Activated T-helper 1 cell treated with Interleukin-2 at 50 U/mL for 16 hours (primary cell): ENCODE measurements around the gene FCHSD2.

Experiments used
- DNase-seq: peaks from one replicate; pipeline ENCODE4 v3.0.0-alpha.2; 2020; ENCODE audit warnings: low read depth

FCHSD2 gene

DNA sequence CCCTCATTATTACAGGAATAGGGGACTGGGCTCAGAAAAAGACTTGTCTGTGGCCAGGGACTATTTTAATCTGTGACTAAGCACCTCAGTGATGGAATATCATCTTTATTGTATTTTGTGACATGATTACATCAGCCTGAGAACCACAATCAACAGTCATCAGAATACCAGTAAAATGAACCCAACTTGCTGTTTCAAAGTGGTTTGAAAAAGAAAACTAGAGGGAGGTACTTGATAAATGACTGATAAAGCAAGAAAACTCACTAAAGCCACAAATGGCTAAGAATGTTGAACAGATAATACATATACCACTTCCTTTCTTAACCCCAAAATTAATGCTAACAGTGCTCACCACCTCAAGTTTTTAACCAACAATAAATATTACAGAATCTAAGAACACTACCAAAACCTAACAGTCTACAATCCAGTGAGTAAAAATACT, 172.2 kb downstream of the FCHSD2 start:
- no peak for DNase-seq

DNA sequence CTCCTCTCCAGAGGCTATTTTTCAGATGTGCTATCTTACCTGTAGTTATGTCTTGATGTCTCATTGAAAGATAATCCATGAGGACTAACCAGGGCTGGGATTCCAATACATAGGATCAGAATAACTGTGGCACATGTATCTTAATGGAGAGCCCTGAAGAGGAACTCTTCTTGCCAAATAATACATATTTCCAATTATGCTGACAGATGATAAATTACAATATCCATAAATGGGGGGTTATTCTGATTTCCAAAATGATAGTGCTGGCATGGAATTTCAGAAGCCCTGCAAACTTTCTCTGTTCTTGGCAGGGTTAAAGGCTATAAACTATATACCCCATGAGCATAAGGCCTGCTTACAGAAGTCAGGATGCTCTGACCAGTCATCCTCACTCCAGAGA, 173.7 kb downstream of the FCHSD2 start:
- no peak for DNase-seq

DNA sequence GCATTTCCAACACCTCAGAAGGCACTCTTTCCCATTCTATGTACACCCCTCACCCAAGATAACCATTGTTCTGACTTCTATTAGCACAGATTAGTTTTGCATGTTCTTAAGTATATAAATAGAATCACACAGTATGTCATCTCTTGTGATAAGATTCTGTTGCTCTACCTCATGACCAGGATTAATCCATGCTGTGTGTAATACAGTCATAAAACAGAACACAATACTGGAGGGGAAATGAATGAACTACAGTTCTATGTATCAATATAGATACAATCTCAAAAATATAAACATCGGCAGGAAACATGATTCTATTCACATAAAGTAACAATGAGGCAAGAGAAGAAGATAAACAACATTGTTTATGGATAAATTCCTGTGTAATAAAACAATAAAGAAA, 176.4 kb downstream of the FCHSD2 start:
- no peak for DNase-seq

DNA sequence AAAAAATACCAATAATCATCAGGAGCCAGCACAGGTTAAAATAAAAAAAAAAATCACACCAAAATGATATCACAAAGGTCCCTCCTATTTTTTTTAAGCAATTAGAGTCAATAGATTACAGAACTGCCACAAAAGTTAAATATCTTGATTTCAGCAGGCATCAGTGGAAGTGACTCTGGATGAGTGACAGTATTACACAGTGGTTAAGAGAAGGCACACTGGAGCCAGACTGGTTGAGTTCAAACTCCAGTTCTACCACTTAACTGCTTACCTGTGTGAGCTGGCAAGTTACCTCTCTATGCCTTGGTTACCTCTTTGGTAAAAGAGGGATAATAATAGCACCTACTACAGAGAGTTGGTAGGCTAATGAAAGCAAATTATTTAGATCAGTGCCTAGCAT, 179.4 kb downstream of the FCHSD2 start:
- DNase-seq = no peak

DNA sequence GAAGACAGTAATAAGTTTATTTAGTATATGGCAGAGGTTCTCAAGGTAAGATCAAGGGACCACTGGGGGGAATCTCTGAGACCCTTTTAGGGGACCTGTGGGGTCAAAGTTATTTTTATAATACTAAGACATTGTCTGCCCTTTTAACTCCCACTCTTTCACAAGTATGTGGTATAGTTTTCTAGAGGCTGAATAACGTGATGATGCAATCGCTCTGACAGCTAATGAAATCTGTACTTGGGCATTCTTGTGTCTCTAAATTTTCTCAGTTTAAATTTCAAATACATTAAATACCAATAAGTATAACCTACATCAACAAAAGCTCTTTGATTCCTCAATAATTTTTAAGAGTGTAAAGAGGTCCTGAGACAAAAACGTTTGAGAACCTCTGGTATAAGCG, 180.0 kb downstream of the FCHSD2 start:
- DNase-seq = no peak

DNA sequence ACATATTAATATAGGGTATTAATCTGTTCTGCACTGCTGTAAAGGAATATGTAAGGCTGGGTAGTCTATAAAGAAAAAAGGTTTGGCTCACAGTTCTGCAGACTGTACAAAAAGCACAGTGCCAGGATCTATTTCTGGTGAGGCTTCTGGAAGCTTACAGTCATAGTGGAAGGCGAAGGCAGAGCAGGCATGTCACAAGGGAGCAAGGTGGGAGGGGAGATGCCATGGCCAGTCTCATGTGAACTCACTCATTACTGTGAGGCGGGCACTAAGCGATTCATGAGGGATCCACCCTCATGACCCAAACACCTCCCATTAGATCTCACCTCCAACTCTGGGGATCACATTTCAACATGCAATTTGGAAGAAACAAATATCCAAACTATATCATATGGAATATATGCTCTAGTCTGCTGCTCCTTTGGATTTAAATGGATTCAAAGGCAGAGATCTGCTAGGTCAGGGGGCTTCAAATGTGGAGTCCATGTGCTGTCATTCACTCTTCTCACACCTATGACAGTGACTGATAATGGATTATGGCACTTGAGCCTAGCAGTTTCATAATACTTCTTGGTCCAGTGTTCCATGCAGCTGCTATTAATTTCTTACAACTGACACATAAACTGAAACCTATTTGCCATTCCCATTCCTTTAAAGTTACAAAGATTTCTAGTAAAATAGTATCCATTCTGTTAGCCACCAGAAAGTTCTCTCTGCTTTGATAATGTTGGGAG, 182.0 kb downstream of the FCHSD2 start:
- no peak for DNase-seq

DNA sequence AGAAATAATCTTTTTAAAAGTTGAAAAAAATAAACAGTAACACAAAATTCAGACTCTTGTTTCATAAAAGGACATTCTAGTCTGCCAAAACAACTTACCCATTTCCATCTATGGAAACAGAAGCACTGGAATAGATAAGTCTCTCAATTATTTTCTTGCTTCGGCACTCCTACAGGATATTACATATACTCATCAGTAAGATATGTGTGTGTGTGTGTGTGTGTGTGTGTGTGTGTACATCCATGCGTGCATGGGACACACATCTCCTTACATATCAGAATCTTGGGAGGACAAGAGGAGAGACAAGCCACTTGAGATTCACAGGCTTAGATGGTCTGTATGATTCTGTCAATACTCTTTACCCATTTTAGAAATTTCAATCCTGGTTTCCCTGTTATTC, 183.3 kb downstream of the FCHSD2 start:
- no peak for DNase-seq

DNA sequence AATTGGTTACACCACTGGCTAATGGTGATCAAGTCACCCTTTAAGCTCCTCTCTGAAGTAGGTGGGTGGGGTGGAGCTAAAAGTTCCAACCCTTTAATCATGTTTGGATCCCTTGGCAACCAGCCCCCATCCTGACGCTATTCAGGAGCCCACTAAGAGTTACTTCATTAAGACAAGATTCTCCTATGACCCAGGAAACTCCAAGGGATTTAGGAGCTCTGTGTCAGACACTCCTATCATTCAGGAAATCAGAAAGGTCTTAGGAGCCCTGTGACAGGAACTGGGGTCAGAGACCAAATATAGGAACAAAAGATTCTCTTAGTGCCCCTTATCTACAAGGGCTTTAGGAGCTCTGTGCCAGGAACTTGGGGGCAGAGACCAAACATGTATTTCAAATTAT, 186.7 kb downstream of the FCHSD2 start:
- no peak for DNase-seq

DNA sequence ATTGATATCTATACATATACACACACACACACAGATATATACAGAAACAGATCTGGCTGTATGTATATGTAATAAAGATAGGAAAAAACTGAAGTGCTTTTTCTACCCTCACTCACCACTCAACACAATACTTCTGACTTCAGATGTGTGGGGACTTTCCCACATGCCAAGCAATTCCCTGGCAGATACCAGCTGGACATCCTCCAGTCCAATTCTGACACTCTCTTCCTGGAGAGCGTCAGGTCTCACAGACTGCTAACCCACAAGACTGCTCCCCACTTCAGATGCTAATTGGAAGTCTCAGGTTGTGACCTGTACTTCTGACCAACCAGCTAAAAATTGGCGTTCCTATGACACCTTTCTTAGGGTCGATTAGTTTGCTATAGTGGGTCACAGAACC, 187.3 kb downstream of the FCHSD2 start:
- no peak for DNase-seq

DNA sequence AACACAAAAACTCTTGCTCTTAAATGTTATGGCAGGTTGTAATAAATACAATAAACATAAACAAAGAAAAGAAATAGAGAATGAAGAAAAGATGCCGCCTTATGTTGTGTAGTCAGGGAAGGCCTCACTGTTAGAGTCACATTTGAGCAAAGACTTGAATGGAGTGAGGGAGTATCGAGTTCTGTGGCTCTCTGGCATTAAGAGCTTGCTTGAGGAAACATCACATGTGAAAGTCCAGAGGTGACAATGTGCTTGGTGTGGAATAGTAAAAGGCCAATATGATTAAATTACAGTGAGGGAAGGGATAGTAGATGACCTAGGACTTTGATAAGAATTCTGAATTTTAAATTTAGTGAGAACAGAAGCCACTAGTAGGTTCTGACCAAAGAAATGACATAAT, 188.5 kb downstream of the FCHSD2 start:
- DNase-seq = no peak

DNA sequence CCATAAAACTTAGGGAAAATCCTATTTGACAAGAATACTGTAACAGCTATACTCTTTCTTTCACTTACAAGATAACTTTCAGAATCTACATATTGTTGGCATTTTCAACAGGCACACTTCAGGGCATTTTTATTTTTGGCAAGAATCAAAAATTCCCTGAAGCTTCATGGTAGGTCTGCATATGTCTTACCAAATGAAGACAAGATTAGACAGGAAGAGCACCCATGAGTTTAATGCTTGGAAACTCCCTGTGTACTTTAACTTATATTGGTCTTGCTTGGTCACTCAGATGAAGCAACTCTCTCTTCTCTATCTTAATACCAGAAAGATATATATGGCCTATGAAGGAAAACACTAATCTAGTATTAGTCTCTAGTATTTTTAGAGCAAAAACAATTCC, 190.2 kb downstream of the FCHSD2 start:
- DNase-seq = no peak

DNA sequence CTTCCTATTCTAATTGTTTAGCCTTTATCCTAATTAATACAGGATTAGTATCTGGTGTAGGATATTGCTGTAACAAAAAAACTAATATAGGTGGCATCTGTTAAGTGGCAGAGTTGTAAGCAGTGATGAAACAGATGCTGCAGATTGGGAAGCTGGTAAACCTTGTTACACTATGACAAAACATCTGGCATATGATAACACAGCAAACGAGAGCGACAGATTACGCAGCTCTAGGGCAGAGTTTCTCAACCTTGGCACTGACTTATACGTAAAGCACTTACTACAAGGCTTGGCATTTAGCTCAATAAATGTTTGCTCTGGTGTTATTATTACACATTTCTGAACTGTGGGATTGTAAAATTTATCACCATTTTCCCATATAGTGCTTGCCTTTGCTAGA, 190.9 kb downstream of the FCHSD2 start:
- DNase-seq = no peak

DNA sequence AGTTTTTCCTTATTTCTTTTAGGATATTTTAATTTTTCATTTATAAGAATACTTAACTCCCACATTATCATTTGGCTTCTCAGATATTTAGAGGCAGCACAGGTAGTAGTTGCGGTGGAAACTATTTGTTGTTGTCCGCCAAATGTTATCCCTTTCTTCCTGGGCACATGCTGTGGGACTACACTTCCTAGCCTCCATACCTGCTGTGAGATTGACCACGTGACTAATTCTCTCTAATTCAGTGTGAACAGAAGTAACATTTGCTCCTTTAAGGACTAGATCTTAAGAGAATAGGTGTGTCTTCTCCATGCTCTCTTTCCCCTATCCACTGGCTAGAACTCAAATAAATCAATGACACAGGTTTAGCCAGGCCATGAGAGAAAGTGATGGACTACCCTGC, 191.4 kb downstream of the FCHSD2 start:
- no peak for DNase-seq

DNA sequence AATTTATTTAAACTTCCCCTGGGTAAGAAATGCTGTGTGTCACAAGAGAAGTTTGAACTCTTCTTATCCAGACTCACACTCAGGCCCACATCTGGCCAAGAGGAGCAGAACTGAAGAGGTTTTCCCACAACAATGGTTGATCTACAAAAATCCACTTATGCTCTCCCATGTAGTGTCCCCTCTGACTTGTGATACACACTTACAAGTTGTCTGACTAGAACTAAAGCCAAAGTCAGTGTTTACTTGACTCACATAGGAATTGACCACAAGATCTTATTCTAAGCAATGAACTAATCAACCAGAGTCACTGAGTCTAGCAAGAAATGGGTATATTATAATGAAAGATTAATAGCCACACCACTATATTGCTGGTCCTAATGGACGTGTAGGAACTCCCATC, 194.9 kb downstream of the FCHSD2 start:
- DNase-seq = no peak

DNA sequence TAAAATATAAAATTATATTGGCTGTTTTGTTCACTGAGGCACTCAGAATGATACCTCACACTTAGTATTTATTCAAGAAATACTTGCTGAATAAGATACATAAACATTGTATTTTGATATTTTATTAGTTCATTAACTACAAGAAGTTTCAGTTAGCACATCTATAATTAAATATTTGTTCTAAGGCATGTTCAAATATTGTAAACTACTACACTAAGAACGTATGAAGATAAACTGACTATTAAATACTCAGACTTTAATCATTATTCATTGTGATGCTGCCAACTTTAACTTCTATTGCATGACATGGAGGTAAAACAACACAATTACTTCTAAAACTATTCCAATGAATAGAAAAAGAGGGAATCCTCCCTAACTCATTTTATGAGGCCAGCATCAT, 198.5 kb downstream of the FCHSD2 start:
- no peak for DNase-seq

DNA sequence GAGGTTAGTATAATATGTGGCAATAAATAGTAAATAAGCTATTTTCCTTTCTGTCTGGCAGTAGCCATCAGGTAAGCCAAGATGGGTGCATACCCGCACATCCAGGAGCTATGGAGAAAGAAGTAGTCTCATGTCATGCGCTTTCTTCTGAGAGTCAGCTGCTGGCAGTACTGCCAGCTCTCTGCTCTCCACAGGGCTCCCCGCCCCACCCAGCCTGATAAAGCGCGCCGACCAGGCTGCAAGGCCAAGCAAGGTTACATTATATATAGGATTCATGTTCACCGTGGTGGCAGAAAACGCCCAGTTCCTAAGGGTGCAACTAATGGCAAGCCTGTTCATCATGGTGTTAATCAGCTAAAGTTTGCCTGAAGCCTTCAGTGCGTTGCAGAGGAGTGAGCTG, 201.7 kb downstream of the FCHSD2 start:
- no peak for DNase-seq

DNA sequence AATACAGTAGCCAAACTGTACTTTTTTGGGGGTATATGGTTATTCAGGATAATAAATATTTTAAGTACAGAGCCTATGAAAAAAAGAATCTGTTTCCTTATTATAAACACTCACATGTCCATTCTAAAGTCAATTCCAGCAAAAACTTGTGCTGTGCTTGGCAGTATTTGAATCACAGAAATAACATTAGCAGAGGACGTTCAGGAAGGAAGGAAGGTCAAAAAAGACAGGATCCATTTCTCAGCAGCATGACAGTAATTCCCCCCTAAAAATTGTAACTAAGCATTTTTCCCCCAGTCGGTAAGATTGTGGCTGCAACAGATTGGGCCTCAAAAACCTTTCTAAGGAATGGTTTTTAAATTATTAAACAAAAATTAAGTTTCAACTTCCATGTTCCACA, 203.1 kb downstream of the FCHSD2 start:
- no peak for DNase-seq

DNA sequence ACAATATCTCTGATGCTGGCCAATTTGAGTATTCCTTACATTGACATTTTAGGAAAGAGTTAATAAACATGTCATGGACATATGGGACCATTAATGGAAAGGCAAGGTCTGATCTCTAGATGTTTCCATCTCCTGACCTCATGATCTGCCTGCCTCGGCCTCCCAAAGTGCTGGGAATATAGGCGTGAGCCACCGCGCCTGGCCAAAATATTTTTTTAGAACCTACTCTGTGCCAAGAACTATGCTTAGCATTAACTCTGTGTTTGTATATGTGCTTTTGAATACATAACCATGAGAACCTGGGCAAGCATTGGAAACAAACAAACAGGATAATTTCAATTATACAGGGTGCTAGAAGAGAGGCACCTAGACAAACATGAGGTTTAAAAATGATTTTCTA, 204.7 kb downstream of the FCHSD2 start:
- no peak for DNase-seq

DNA sequence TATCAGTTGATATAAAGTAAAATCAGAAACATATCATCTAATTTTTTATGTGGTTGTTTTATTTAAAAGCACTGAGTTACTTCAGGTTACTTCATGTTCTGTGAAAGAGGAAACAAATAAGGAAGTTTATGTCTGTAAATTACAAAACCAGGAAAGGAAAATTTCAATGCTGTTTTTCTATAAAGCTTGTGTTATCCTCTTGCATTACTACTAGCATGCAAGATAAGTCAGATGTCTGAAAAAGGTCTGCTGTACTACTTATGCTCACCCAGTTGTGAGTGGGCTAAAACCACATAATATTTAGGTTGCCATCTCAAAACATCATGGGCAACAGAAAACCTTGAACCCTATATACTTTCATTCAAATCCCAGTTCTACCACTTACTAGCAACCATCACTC, 206.4 kb downstream of the FCHSD2 start:
- no peak for DNase-seq

DNA sequence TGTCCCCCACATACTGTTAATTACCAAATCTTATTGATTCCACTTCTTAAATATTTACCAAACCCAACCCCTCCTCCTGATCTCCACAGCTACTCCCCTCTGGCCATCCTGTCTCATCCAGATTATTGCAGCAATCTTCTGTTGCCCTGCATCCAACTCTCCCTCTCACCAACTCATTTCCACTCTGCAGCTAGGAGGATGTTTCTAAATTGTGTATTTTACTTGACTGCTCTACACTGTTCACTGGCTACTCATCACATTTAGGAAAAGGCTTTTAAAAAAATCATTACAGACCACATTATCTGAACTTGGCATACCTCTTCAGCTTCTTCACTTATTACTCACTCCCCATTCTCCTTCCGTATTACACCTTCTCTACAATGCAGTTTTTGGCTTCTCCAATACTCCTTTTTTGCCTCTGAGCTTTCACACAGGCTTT, 210.0 kb downstream of the FCHSD2 start:
- DNase-seq = no peak

DNA sequence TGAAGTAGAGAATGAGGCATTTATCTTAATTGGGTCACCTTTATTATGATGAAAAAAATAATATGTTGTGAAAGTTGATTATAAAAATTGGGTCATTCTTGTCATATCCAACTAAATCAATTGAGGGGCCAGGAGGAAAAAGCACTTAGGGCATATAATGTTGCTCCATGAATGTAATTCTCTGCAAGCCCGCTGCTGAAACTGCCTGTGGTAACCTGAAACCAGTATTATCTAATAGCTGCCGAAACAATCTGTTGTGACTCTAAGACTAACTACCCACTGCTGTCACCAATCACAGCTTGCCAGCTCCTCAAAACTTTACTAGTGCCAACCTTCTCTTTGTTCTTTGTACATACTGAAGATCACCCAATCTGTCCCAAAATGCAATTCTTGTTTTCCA, 212.1 kb downstream of the FCHSD2 start:
- DNase-seq = no peak

DNA sequence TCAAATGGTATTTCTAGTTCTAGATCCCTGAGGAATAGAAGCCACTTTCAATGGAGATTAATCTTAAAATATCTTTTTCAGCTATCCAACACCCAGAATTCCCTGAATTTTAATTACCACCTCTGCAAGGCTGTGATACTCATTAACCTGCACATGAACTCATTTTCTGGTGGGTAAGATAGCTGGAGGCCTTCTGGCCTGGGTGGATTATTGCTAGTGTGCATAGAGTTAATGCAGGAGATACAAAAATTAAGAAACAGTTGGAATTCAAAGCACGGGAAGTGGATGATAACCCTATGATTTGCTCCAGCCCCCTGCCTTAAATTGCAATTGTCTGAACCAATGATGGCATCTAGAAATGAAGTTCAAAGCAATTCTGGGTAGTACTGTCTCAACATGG, 212.9 kb downstream of the FCHSD2 start:
- DNase-seq = no peak

DNA sequence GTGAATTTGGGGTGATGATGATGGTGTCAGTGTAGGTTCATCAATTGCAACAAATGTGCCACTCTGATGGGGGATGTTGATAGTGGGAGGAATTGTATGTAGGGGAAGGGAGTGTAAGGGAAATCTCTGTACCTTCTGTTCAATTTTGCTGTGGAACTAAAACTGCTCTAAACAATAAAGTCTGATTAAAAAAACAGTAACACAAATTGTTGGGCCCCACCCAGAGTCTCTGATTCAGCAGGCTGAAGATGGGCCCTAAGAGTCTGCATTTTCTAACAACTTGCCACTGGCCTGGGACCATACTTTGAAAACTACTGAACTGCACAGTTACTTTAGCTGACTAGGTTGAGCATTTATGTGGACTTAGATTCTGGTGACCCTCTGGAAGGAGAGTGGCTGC, 214.7 kb downstream of the FCHSD2 start:
- DNase-seq = no peak

DNA sequence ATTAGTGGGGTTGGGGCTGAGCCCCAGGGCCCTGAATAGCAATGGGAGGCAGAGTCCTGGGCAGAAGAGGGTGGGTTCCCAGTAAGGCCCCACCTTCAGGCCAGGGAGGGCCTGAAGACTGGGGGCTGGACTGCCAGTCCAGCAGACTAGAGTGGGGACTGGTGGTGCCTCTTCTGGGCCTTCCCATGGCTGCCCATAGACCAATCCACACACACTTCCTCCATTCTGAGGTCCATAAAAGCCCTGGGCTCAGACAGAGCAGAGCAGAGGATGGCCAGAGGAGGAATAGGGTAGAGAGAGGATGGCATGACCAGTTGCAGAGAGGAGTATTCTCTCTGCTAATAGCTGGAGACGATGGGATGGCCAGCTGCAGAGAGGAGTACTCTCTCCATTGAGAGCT, 216.0 kb downstream of the FCHSD2 start:
- no peak for DNase-seq

DNA sequence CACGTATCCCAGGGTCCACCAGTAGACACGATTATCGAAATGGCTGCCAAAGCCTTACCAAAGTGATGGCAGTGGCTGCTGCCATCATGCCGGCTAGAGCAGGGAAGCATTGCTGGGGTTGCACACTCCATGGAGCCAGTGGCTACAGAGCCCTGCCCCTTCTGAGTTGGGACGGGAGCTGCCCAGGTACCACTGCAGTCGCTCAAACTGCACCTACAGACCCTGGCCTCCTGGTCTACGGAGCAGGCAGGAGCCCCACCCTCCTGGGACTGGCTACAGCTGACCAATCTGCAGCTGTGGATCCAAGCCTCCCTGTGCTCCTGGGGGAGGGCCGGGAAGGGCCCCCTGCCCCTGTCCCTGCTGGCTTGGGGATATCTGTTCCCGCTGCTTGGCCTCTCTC, 216.5 kb downstream of the FCHSD2 start:
- no peak for DNase-seq
